SK-N-SH treated with all-trans-retinoic acid at 6 μM for 48 hours (cell line): Measurements from ENCODE around the gene VCL.

Source experiments
- ATAC-seq: fragments of 200-7000 bp; cut with Tn5 transposase; 3 replicates; pipeline ENCODE4 v1.9.1; 2020; ENCODE audit warnings: mild to moderate bottlenecking, moderate library complexity
- ARNTL ChIP-seq: fragments of 450-650 bp; formaldehyde crosslinking; IDR thresholded peaks from 2 replicates; pipeline ENCODE4 v1.5.0; 2020; ENCODE audit warnings: low read depth, mild to moderate bottlenecking, moderate library complexity, borderline replicate concordance
- BACH2 ChIP-seq: fragments of 250-450 bp; sonication (Bioruptor Pico); IDR thresholded peaks from 2 replicates; pipeline ENCODE4 v1.9.0; 2021; ENCODE audit warnings: mild to moderate bottlenecking, borderline replicate concordance
- CREB5 ChIP-seq: fragments of 250-450 bp; sonication (Bioruptor Pico); IDR thresholded peaks from 2 replicates; pipeline ENCODE4 v1.5.1; 2020; ENCODE audit warnings: low read depth, mild to moderate bottlenecking, moderate library complexity
- CSDC2 ChIP-seq: fragments of 250-450 bp; sonication (Bioruptor Pico); IDR thresholded peaks from 2 replicates; pipeline ENCODE4 v1.5.0; 2020; ENCODE audit warnings: mild to moderate bottlenecking, moderate library complexity
- CSRNP3 ChIP-seq: fragments of 250-450 bp; sonication (Bioruptor Pico); IDR thresholded peaks from 2 replicates; pipeline ENCODE4 v1.5.1; 2021; ENCODE audit warnings: mild to moderate bottlenecking, moderate library complexity
- ESRRG ChIP-seq: fragments of 250-450 bp; sonication (Bioruptor Pico); IDR thresholded peaks from 2 replicates; pipeline ENCODE4 v1.6.1; 2021; ENCODE audit warnings: mild to moderate bottlenecking
- GLIS3 ChIP-seq: fragments of 250-450 bp; sonication (Bioruptor Pico); IDR thresholded peaks from 2 replicates; pipeline ENCODE4 v1.5.0; 2020; ENCODE audit warnings: mild to moderate bottlenecking, moderate library complexity
- ISL1 ChIP-seq: fragments of 250-450 bp; sonication (Bioruptor Pico); IDR thresholded peaks from 2 replicates; pipeline ENCODE4 v2.1.2; 2022; ENCODE audit warnings: mild to moderate bottlenecking, moderate library complexity
- OSR1 ChIP-seq: fragments of 250-450 bp; sonication (Bioruptor Pico); IDR thresholded peaks from 2 replicates; pipeline ENCODE4 v1.8.0; 2022; ENCODE audit warnings: moderate library complexity, mild to moderate bottlenecking, inconsistent platforms
- PATZ1 ChIP-seq: fragments of 250-450 bp; sonication (Bioruptor Pico); IDR thresholded peaks from 2 replicates; pipeline ENCODE4 v1.8.0; 2020; ENCODE audit warnings: mild to moderate bottlenecking, moderate library complexity, borderline replicate concordance
- PPARA ChIP-seq: fragments of 250-450 bp; sonication (Bioruptor Pico); IDR thresholded peaks from 2 replicates; pipeline ENCODE4 v1.5.0; 2020; ENCODE audit warnings: mild to moderate bottlenecking, borderline replicate concordance
- RARB ChIP-seq: fragments of 250-450 bp; sonication (Bioruptor Pico); IDR thresholded peaks from 2 replicates; pipeline ENCODE4 v1.8.0; 2021; ENCODE audit warnings: mild to moderate bottlenecking, moderate library complexity
- TCF4 ChIP-seq: fragments of 250-450 bp; sonication (Bioruptor Pico); IDR thresholded peaks from 2 replicates; pipeline ENCODE4 v1.8.0; 2021; ENCODE audit warnings: mild to moderate bottlenecking, moderate library complexity, borderline replicate concordance
- TOX ChIP-seq: fragments of 250-450 bp; sonication (Bioruptor Pico); IDR thresholded peaks from 2 replicates; pipeline ENCODE4 v1.8.0; 2021; ENCODE audit warnings: mild to moderate bottlenecking, moderate library complexity, borderline replicate concordance
- TSHZ2 ChIP-seq: fragments of 250-450 bp; sonication (Bioruptor Pico); IDR thresholded peaks from 2 replicates; pipeline ENCODE4 v1.5.0; 2020; ENCODE audit warnings: mild to moderate bottlenecking, moderate library complexity
- ZC3H10 ChIP-seq: fragments of 250-450 bp; sonication (Bioruptor Pico); IDR thresholded peaks from 2 replicates; pipeline ENCODE4 v1.5.1; 2021; ENCODE audit warnings: mild to moderate bottlenecking, moderate library complexity
- ZFP3 ChIP-seq: fragments of 250-450 bp; sonication (Bioruptor Pico); IDR thresholded peaks from 2 replicates; pipeline ENCODE4 v1.5.0; 2020; ENCODE audit warnings: mild to moderate bottlenecking, moderate library complexity
- ZFP30 ChIP-seq: fragments of 450-650 bp; formaldehyde crosslinking; IDR thresholded peaks from 2 replicates; pipeline ENCODE4 v1.5.0; 2022; ENCODE audit warnings: mild to moderate bottlenecking, moderate library complexity
- ZNF565 ChIP-seq: fragments of 450-650 bp; formaldehyde crosslinking; conservative IDR thresholded peaks from 2 replicates; pipeline ENCODE4 v1.5.0; 2020; ENCODE audit warnings: low read depth, mild to moderate bottlenecking, moderate library complexity
- ZNF70 ChIP-seq: fragments of 450-650 bp; formaldehyde crosslinking; IDR thresholded peaks from 2 replicates; pipeline ENCODE4 v1.5.0; 2020; ENCODE audit warnings: mild to moderate bottlenecking, moderate library complexity
- TF ChIP-seq, protein P1 (sequence below): fragments of 250-450 bp; sonication (Bioruptor Pico); IDR thresholded peaks from 2 replicates; pipeline ENCODE4 v1.8.0; 2021; ENCODE audit warnings: low read depth, mild to moderate bottlenecking, moderate library complexity, borderline replicate concordance

VCL gene

DNA sequence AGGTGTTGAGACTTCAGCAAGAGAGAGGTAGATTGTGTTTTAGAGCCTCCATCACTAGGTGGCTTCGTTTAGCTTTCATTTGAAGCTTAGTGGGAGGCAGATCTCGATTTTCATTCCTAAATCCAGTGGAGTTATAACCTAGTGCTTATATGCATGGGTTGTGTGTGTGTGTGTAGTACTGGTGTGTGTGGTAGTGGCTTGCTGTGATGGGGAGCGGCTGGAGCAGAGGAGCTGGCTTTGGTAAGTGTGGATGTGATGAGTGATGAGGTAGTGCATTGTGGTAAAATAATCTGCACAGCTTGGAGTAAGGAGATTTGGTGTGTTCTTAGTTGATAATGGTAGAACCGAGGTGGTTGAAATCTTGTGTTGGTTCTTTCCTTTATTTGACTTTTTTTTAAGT, 109.5 kb downstream of the VCL start (continued):
- TF ChIP-seq CREB5 (CRISPR knock-in tag): no peak
- TF ChIP-seq TSHZ2 (CRISPR knock-in tag): no peak
- TF ChIP-seq BACH2 (CRISPR knock-in tag): no peak
- no peak for TF ChIP-seq ARNTL (CRISPR knock-in tag)

DNA sequence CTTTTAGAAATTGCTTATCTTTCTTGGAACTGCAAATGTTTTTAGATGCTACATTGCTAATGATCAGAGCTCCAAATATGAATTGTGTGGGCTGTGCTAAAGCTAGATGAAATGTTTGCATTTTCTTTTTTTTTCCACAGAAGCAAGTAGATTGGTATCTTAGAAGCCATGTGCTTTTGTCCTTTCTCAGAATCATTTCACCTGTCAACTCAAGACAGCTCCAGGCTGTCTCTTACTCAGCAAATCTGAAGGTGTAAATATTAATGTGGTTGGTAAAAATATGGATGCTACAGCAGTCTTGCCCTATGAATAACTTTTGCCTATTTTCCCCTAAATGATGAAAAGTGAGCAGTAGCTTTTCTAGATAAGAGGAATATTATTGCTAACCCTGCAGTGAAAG, 111.5 kb downstream of the VCL start:
- ATAC-seq: no peak
- TF ChIP-seq PATZ1 (CRISPR knock-in tag) (no peak), CREB5 (CRISPR knock-in tag) (no peak), GLIS3 (CRISPR knock-in tag) (no peak), RARB (CRISPR knock-in tag) (no peak), CSRNP3 (CRISPR knock-in tag) (no peak), ISL1 (no peak), CSDC2 (CRISPR knock-in tag) (no peak), OSR1 (CRISPR knock-in tag) (no peak), ZNF70 (CRISPR knock-in tag) (no peak), ZNF565 (CRISPR knock-in tag) (no peak), BACH2 (CRISPR knock-in tag) (no peak), TCF4 (no peak), ZC3H10 (CRISPR knock-in tag) (no peak), ZFP3 (no peak), ZFP30 (CRISPR knock-in tag) (no peak), ESRRG (CRISPR knock-in tag) (no peak), TSHZ2 (CRISPR knock-in tag) (no peak), PPARA (CRISPR knock-in tag) (no peak), TOX (CRISPR knock-in tag) (no peak)
- TF ChIP-seq, protein P1, sequence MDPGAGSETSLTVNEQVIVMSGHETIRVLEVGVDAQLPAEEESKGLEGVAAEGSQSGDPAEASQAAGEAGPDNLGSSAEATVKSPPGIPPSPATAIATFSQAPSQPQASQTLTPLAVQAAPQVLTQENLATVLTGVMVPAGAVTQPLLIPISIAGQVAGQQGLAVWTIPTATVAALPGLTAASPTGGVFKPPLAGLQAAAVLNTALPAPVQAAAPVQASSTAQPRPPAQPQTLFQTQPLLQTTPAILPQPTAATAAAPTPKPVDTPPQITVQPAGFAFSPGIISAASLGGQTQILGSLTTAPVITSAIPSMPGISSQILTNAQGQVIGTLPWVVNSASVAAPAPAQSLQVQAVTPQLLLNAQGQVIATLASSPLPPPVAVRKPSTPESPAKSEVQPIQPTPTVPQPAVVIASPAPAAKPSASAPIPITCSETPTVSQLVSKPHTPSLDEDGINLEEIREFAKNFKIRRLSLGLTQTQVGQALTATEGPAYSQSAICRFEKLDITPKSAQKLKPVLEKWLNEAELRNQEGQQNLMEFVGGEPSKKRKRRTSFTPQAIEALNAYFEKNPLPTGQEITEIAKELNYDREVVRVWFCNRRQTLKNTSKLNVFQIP (CRISPR knock-in tag): no peak
